GM18499 (cell line): Measurements from ENCODE around the gene DLX2.
"Not testable (repeated sequence)": the region's sequence is repeated elsewhere in the genome, so short reads cannot be mapped to it uniquely, and the experiment has no call there.

Source experiments
- ATAC-seq: cut with Tn5 transposase; IDR thresholded peaks from one replicate; pipeline ENCODE4 v1.9.1; 2021; ENCODE audit warnings: moderate number of reproducible peaks; ENCODE audit not compliant: insufficient read depth, unreplicated experiment

The DLX2 gene

GRCh38 chr2:172062402-172063004, 40.2 kb downstream of the DLX2 start:
- ATAC-seq = no peak

DNA sequence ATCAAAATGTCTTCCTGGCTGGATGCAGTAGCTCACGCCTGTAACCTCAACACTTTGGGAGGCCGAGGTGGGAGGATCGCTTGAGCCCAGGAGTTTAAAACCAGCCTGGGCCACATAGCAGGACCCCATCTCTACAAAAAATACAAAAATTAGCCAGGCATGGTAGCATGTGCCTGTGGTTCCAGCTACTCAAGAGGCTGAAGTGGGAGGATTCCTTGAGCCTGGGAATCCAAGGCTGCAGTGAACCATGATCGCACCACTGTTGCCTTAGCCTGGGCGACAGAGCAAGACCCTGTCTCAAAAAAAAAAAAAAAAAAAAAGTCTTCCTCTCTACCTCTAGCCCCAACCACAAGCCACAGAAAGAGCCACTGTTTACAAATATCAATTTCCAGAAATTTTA, 42.6 kb downstream of the DLX2 start:
- ATAC-seq = not testable (repeated sequence)

- no peak for ATAC-seq
Observed at GRCh38 chr2:172058660-172059059, 44.0 kb downstream of the DLX2 start.

- ATAC-seq = no peak
Observed at GRCh38 chr2:172056293-172056692, 46.4 kb downstream of the DLX2 start.

DNA sequence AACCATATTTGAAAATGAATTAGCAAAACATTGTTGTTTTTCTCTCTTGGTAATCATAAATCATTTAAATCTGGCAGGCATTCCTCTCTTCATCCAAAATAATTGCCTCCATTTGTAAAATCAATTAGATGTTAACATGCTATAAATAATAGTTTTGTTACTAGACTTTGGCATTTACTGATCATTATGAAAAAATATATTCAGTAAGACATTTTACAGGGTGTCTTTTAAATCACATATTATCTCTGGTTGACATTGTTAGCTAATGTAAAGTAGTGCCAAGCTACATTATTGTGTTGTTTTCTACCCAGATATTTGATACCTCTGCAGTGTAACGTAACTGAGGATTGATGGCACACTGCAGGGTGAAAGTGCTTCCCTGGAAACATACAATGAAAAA, 49.2 kb downstream of the DLX2 start:
- ATAC-seq = no peak

GRCh38 chr2:172052000-172052983, 50.4 kb downstream of the DLX2 start:
- ATAC-seq = no peak

- ATAC-seq = no peak
Observed at GRCh38 chr2:172050479-172051125, 52.1 kb downstream of the DLX2 start.

GRCh38 chr2:172049567-172050120, 53.1 kb downstream of the DLX2 start:
- ATAC-seq = no peak
